NCI-H128 (cell line): ENCODE measurements around the gene LHX4.

Source experiments
- DNase-seq: peaks from one replicate; lab custom pipeline; 2025; ENCODE audit not compliant: unreplicated experiment; lab: John Stamatoyannopoulos, UW

LHX4 gene

GRCh38 chr1:180241716-180242544 is 11.9 kb downstream of the LHX4 start:
- no peak for DNase-seq

GRCh38 chr1:180243517-180244221 is 13.6 kb downstream of the LHX4 start:
- DNase-seq: no peak

- no peak for DNase-seq
These were observed 14.8 kb downstream of the LHX4 start for GRCh38 chr1:180244840-180245239.

DNA sequence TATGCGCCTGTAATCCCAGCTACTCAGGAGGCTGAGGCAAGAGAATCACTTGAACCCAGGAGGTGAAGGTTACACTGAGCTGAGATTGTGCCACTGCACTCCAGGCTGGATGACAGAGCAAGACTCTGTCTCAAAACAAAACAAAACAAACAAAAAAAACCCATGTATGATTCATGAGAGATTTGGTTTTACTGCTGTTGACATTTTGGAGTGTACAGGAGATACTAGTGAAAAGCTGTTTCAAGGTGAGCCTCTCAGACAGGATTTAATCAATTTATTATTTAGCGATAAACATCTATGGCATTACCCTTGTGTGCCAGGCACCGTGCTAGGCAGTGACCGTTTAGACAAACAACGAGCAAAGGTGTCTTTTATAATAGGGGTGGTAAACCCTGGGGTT is 16.5 kb downstream of the LHX4 start:
- DNase-seq: no peak

DNA sequence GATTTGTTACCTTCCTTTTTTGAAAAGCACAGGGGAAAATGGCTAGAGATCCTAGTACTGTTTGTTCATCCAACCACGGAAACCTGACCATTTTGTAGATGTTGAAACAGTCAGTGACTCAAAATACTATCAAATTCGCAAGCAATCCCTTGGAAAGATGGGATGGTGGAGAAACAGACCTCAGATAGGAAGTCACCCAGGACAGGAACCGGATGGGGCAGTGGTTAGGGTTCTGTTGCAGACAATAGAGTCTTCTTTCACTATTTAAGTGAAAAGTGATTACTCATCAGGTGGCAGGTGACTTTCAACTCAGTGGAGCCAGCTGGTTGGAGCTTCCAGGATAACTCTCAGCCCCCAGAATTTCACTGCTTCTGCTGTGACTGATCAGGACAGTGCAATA is 17.0 kb downstream of the LHX4 start:
- no peak for DNase-seq

- no peak for DNase-seq
These were observed 17.5 kb downstream of the LHX4 start for GRCh38 chr1:180247580-180247979.

DNA sequence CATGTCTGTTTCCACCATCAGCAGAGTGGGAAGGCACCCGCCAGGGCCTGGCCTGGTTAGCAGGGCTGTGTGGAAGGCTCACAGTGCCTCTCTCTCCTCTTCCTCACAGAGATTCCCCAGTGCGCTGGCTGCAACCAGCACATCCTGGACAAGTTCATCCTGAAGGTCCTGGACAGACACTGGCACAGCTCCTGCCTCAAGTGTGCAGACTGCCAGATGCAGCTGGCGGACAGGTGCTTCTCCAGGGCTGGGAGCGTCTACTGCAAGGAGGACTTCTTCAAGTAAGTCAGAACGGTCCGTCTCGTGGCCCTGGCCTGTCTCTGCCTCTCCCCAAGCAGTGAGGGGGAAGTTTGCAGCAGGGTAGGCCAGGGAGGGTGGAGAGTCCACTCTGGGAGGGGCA is 18.1 kb downstream of the LHX4 start:
- DNase-seq: no peak

- no peak for DNase-seq
These were observed 18.9 kb downstream of the LHX4 start for GRCh38 chr1:180248731-180249681.

- DNase-seq: no peak
These were observed 19.8 kb downstream of the LHX4 start for GRCh38 chr1:180249725-180250498.

DNA sequence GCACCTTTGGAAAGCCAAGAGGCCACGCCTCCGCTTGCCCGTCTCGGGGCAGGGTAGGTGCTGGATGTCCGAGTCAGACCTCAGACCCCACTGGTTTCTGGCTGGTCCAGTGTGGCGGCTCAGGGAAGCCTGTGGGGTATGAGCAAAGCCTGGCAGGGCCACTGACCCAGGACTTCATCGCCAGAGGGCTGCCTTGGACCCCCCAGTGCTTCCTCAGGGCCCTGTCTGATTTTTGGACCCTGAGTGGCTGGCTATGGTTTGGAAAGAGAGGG is 20.4 kb downstream of the LHX4 start:
- DNase-seq: no peak

- no peak for DNase-seq
These were observed 20.9 kb downstream of the LHX4 start for GRCh38 chr1:180250883-180251509.

- no peak for DNase-seq
These were observed 21.7 kb downstream of the LHX4 start for GRCh38 chr1:180251526-180252305.

- no peak for DNase-seq
These were observed 22.8 kb downstream of the LHX4 start for GRCh38 chr1:180252638-180253536.

GRCh38 chr1:180253585-180254495 is 23.8 kb downstream of the LHX4 start:
- no peak for DNase-seq

DNA sequence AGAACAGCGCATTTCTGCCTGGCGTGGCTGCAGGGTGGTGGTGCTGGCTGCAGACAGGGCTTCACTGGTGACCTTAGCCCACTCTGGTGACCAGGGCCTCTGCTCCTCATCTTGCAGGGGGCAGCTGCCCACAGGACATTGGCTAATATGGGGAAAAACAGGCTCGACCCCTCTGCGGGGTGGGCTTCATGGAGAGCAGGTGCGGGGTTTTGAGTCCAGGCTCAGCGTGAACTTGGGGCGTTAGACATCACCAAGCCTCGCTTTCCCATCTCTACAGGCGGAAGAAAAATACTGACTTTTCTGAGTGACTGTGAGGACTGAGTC is 24.4 kb downstream of the LHX4 start:
- no peak for DNase-seq

DNA sequence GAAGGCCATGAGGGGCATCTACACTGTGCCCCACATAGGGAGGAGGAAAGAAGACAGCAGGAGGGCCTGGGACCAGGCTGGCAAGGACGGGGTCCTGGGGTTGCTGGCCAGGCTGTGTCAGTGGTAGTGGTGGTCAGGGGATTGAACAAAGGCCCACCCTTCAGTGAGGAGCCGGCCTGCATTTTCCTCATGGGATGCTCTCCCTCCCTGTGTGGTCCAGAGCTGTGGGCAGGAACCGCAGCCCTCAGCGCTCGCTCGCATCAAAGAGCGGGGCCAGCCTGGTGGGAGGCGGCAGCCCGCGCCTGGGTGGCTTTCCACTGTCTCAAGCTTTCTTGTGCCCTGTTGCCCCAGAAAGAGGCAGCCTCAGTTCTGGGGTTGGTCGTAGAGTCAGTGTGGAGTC is 24.8 kb downstream of the LHX4 start:
- DNase-seq: no peak

DNA sequence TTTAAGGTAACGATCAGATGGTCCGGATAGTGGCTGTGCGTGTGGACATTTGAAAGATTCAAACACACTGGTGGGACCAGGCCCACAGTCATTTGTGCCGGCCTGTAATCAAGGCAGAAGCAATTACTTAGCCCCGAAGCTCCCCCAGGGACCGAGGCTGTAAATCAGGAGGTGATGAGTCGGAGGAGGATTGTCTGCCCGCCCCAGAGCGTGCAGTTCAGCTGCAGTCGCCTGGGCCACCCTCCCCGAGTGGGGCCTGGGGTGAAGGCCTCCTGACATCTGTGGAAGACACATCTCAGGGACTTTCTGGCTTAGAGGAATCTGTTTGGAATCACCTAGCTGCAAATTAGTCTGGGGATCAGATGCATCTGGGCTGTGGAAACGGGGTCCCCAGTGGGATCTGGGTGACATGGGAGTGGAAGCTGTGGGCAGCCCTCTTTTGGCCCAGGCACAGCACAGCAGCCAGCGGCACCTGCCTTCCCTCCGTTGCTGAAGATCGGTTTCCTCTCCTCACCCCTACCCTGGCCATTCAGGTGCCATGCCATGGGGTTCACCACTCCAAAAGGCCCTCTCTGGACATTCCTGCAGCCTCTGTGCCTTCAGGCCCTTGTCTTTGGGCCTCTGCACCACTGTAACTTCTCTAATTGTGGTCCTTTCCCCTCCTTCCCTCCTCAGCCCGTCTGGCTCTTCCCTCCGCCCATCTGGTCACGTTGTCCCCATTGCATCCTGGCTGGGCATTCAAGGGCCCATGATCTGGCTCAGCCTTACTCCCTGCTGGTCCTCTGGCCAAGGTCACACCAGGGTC is 25.7 kb downstream of the LHX4 start:
- no peak for DNase-seq
